Measurements from ENCODE around the gene PRDM4.

The PRDM4 gene, protein sequence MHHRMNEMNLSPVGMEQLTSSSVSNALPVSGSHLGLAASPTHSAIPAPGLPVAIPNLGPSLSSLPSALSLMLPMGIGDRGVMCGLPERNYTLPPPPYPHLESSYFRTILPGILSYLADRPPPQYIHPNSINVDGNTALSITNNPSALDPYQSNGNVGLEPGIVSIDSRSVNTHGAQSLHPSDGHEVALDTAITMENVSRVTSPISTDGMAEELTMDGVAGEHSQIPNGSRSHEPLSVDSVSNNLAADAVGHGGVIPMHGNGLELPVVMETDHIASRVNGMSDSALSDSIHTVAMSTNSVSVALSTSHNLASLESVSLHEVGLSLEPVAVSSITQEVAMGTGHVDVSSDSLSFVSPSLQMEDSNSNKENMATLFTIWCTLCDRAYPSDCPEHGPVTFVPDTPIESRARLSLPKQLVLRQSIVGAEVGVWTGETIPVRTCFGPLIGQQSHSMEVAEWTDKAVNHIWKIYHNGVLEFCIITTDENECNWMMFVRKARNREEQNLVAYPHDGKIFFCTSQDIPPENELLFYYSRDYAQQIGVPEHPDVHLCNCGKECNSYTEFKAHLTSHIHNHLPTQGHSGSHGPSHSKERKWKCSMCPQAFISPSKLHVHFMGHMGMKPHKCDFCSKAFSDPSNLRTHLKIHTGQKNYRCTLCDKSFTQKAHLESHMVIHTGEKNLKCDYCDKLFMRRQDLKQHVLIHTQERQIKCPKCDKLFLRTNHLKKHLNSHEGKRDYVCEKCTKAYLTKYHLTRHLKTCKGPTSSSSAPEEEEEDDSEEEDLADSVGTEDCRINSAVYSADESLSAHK

GRCh38 chr12:107760809-107761501 is at the start of gene PRDM4:
Gene PRDM4 (minus strand): TSS chr12:107761137. CDS start chr12:107760515, 622 bp downstream.
- DNase-seq (ENCODE audit: low spot score), result peak; percentile 91

GRCh38 chr12:107807471-107808150 is 46.7 kb upstream of the PRDM4 start:
- no peak for DNase-seq (ENCODE audit: low spot score)

GRCh38 chr12:107805488-107806180 is 44.7 kb upstream of the PRDM4 start:
- no peak for DNase-seq (ENCODE audit: low spot score)

- no peak for DNase-seq (ENCODE audit: low spot score)
Measured at GRCh38 chr12:107803092-107803491, 42.2 kb upstream of the PRDM4 start.

DNA sequence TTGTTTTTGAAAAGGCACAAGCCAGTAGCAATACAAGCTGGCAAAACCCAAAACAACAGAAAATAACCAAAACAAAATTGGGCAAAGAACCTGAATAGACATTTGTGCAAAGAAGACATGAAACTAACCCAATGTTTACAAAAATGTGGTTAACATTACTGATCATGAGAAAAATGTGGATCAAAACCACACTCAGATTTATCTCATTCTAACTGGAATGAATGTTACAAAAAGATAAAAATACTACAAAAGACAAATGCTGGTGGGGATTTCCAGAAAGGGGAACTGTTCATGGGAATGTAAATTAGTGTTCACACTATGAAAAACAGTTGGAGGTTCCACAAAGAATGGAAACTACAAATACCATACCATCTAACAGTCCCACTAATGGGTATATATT is 40.2 kb upstream of the PRDM4 start:
- no peak for DNase-seq (ENCODE audit: low spot score)

DNA sequence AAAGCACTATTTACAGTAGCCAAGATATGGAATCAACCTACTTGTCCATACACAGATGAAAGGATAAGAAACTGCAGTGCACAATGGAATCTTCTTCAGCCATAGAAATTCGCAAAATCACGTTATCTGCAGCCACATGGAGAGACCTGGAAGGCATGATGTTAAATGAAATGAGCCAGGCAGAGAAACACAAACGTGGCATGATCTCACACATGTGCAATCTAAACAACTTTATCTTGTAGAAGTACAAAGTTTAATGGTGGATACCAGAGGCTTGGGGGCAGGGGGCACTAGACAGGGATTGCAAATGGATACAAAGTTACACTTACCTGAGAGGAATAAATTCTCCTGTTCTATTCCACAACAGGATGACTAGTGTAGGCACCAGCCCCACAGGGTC is 37.6 kb upstream of the PRDM4 start:
- no peak for DNase-seq (ENCODE audit: low spot score)

DNA sequence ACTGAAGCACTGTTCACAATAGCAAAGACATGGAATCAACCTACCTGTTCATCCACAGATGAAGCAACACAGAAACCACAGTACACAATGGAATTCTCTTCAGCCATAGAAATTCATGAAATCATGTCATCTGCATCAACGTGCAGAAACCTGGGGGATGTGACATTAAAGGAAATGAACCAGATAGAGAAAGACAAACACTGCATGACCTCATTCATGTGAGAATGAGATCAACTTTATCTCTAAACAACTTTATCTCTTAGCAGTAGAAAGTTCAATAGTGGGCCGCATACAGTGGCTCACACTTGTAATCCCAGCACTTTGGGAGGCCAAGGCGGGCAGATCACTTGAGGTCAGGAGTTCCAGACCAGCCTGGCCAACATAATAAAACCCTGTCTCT is 33.5 kb upstream of the PRDM4 start:
- DNase-seq (ENCODE audit: low spot score), result no peak

DNA sequence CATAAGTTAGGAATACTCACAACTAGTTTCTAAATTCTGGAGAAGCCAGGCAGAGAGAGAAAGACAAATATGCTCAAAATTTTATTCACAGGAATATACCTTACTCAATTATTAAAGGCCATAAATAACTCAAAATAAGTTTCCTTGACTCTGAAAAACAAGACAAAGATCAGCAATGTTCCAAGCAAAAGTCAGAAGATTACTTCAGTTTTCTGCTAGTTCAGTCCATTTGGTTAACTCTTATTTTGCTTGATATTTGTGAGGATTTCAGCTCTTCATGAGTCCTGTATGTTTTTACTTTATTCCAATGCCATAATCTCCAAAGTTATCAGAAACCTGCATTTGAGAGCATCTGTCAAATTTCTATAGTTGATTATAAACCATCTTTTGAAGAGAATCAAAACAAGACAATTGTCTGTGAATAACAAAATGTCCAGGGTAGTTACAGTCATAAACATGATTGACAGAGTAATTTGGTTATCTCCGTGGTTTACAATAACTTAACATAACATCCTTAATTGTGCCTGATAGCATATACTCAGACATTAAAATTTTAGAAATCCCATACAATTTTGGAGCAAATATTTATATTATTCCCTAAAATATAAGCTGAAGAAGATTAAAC is 30.6 kb upstream of the PRDM4 start:
- no peak for DNase-seq (ENCODE audit: low spot score)

DNA sequence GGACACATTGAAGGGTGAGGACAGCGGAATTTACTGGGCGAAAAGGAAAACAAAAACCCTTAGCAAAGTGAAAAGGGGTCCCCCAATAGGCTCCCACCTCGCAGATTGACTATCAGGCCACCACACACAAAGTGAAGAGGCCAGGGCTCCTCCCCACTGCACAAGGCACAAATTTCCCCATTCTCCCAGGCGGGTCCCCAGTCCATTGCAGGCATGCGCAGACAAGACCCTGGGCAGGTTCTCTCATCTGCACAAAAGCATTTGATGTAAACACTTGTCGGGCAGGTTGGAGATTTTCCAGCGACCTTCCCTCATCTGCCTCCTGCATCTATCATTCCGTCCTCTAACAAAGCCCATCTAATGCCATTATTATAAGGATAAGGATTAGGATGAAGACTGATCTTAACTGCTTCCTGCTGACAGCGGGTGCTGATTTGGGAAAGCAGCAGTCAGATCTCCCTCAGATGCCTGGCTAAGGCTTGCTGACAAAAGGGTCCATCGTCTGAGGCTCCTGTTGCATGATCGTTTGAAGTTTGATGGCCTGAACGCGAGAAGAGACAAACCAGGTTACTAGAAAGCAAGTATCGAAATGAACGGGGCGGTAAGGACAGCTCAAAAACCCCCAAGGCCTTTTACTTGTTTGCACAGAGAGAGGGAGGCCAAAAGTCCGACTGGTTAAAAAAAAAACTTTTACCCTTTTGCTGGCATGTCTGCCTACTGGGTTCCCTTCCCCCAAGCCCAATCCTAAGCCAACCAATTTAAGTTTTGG is 27.9 kb upstream of the PRDM4 start:
- no peak for DNase-seq (ENCODE audit: low spot score)

- no peak for DNase-seq (ENCODE audit: low spot score)
Measured at GRCh38 chr12:107788281-107788680, 27.3 kb upstream of the PRDM4 start.

DNA sequence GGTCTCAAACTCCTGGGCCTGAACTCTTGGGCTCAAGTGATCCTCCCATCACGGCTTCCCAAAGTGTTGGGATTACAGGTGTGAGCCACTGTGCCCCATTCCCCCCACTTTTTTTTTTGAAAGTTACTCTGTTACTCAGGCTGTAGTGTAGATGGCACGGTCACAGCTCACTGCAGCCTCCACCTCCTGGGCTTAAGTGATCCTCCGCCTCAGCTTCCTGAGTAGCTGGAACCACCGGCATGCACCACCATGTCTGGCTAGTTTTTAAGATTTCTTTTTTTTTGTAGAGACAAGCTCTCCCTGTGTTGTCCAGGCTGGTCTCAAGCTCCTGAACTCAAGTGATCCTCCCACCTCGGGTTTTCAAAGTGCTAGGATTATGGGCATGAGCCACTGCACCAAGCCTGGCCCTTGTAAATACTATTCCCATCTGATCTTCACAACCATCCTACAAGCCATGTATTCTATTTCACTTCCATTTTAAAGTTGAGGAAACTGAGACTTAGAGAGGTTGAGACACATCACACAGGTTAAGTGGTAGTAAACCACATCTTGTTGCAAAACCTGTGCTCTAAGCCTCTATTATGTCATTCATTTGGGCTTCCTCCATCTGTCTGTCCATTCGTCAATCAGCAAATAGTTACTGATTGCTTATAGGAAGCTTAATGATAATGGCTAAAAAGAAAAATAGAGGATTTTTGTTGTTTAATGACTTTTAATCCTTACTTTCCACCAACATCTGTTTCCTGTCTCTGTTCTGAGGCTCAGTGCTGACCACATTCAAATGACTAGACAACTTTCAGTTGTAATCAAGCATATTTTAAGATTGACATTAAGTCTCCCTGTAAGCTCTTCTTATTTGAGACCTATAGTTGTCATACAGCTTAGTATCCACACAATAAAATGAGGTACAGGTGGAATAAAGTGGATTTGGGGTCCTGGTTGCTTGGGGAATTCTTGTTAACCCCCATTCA is 22.8 kb upstream of the PRDM4 start:
- no peak for DNase-seq (ENCODE audit: low spot score)

- DNase-seq (ENCODE audit: low spot score), result no peak
Measured at GRCh38 chr12:107782067-107782466, 21.1 kb upstream of the PRDM4 start.

DNA sequence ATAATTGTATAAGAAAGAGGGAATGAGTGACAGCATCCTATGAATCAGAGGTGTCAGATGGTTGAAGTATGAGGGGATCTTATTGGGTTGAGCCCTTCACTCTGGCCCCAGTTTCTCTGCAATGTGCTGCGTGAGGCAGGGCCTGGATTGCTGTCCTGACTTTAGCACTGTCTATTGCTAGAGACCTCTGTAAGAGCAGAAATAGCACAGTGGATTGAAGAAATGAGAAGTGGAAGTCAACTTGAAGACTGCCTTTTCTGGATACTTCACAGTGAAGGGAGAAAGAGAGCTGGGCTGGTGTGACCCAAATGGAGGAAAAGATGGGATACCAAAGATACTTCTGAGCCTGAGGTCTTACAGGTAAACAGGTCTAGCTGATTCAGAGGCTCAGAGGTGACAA is 19.4 kb upstream of the PRDM4 start:
- DNase-seq (ENCODE audit: low spot score), result no peak

GRCh38 chr12:107779077-107779831 is 18.3 kb upstream of the PRDM4 start:
- no peak for DNase-seq (ENCODE audit: low spot score)

DNA sequence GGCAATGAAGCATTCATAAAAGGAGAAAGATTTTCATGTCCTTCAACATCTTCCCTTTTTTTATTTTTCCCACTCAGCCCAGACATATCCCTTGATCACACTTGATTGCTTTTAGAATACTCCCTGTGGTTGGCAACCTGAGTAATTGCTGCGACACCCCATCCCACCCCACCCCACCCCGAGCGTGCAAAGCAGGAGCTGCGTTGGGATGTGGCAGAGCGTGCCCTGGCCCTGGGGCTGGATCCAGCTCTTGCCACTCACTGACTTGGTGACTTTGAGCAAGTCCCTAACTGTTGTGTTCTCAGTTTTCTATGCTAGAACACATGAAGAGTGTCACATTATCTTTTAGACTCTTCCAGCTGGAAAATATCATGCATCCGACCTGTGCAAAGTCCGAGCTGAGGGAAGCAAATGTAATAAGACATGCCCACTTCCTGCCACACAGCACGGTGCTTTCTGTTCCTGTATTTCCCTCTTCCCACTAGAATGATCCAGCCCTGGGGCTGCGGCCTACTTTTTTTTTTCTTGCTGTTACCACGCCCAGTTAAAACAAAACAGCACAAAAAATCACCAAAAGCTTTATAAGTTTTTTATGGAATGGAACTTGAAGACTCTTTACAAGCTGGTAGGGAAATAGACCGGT is 17.6 kb upstream of the PRDM4 start:
- no peak for DNase-seq (ENCODE audit: low spot score)

GRCh38 chr12:107776171-107776570 is 15.2 kb upstream of the PRDM4 start:
- no peak for DNase-seq (ENCODE audit: low spot score)

GRCh38 chr12:107775093-107775721 is 14.3 kb upstream of the PRDM4 start:
- no peak for DNase-seq (ENCODE audit: low spot score)

Data from activated CD4-positive, alpha-beta T cell treated with anti-CD3 and anti-CD28 coated beads, Interleukin-2, Interleukin-4, amounts not matched to agents 100 ng/mL and 50 ng/mL, durations not matched to agents 16 hours and 8 hours (primary cell).